GM23338 (cell line): ENCODE measurements around the gene COL4A2. TPM values are rescaled to one million over a fixed set of nuclear protein-coding genes. Genes with fewer than 3 reads are reported as not detected.
A peak's percentile ranks its signal among the peaks of the same experiment; 100 is the strongest.

Source experiments
- ATAC-seq: fragments of 200-7000 bp; cut with Tn5 transposase; 3 replicates; pipeline ENCODE4 v1.9.1; 2020
- DNase-seq: peaks from one replicate; pipeline ENCODE4 v3.0.0-alpha.2; 2015; ENCODE audit warnings: low spot score
- H2AFZ ChIP-seq: fragments of 200-600 bp; sonication (generic); 2 replicates; pipeline ENCODE4 v1.8.0; 2016; ENCODE audit warnings: antibody characterized with exemption, mild to moderate bottlenecking, moderate library complexity
- H3F3A ChIP-seq: fragments of 200-600 bp; sonication (generic); replicated peaks from 2 replicates; pipeline ENCODE4 v1.8.0; 2017; ENCODE audit warnings: antibody characterized with exemption, mixed run types, low read depth
- H3K27ac ChIP-seq: fragments of 200-600 bp; sonication (generic); 2 replicates; pipeline ENCODE4 v1.6.1; 2016; ENCODE audit warnings: low read depth
- H3K27me3 ChIP-seq: fragments of 200-600 bp; sonication (generic); 2 replicates; pipeline ENCODE4 v1.8.0; 2016; ENCODE audit warnings: mild to moderate bottlenecking, mixed run types, moderate library complexity; ENCODE audit not compliant: insufficient read depth
- H3K36me3 ChIP-seq: fragments of 200-600 bp; sonication (generic); 2 replicates; pipeline ENCODE4 v1.8.0; 2016; ENCODE audit warnings: mild to moderate bottlenecking; ENCODE audit not compliant: insufficient read depth
- H3K4me1 ChIP-seq: fragments of 200-600 bp; sonication (generic); 2 replicates; pipeline ENCODE4 v1.8.0; 2016; ENCODE audit warnings: mild to moderate bottlenecking, moderate library complexity; ENCODE audit not compliant: insufficient read depth
- H3K4me2 ChIP-seq: fragments of 200-600 bp; sonication (generic); 2 replicates; pipeline ENCODE4 v1.7.1; 2017; ENCODE audit warnings: mixed run types
- H3K4me3 ChIP-seq: fragments of 200-600 bp; sonication (generic); 2 replicates; pipeline ENCODE4 v1.6.1; 2016; ENCODE audit warnings: mixed run types
- H3K79me2 ChIP-seq: fragments of 200-600 bp; sonication (generic); replicated peaks from 2 replicates; pipeline ENCODE4 v1.8.0; 2017; ENCODE audit warnings: mild to moderate bottlenecking; ENCODE audit not compliant: insufficient read depth
- H3K9me2 ChIP-seq: fragments of 200-600 bp; sonication (generic); 2 replicates; pipeline ENCODE4 v1.8.0; 2017; ENCODE audit not compliant: insufficient read depth
- H4K20me1 ChIP-seq: fragments of 200-600 bp; sonication (generic); replicated peaks from 2 replicates; pipeline ENCODE4 v1.8.0; 2017; ENCODE audit warnings: mild to moderate bottlenecking; ENCODE audit not compliant: insufficient read depth
- H3K27ac Mint-ChIP-seq: 2 replicates; pipeline ENCODE4 v1.8.0; 2020; ENCODE audit warnings: inconsistent platforms, mild to moderate bottlenecking, moderate library complexity, mixed read lengths
- H3K27me3 Mint-ChIP-seq: 3 replicates; pipeline ENCODE4 v1.8.0; 2022; ENCODE audit warnings: low read depth, mild to moderate bottlenecking, moderate library complexity, mixed read lengths, inconsistent platforms; ENCODE audit not compliant: insufficient read depth, poor library complexity
- H3K36me3 Mint-ChIP-seq: 3 replicates; pipeline ENCODE4 v1.8.0; 2021; ENCODE audit warnings: low read depth, mild to moderate bottlenecking, inconsistent platforms, moderate library complexity, mixed read lengths
- H3K4me1 Mint-ChIP-seq: 3 replicates; pipeline ENCODE4 v1.8.0; 2020; ENCODE audit warnings: mild to moderate bottlenecking, inconsistent platforms, mixed read lengths
- H3K4me3 Mint-ChIP-seq: 3 replicates; pipeline ENCODE4 v1.8.0; 2021; ENCODE audit warnings: moderate library complexity, mild to moderate bottlenecking, inconsistent platforms, mixed read lengths
- H3K9me3 Mint-ChIP-seq: 3 replicates; pipeline ENCODE4 v1.8.0; 2020; ENCODE audit warnings: moderate library complexity, mild to moderate bottlenecking, inconsistent platforms, mixed read lengths
- CREB1 ChIP-seq: fragments of 250-450 bp; sonication (Bioruptor Pico); IDR thresholded peaks from 2 replicates; pipeline ENCODE4 v1.5.0; 2020; ENCODE audit warnings: low read depth, mild to moderate bottlenecking, moderate library complexity
- EZH2 ChIP-seq: fragments of 200-600 bp; sonication (generic); IDR thresholded peaks from one replicate; pipeline ENCODE4 v1.8.0; 2017; ENCODE audit warnings: antibody characterized with exemption, mild to moderate bottlenecking, low read depth; ENCODE audit not compliant: unreplicated experiment
- EZH2phosphoT487 ChIP-seq: fragments of 200-600 bp; sonication (generic); IDR thresholded peaks from one replicate; pipeline ENCODE4 v1.8.1; 2018; ENCODE audit warnings: antibody characterized with exemption; ENCODE audit not compliant: unreplicated experiment
- JUNB ChIP-seq: IDR thresholded peaks from one replicate; pipeline ENCODE4 v1.6.1; 2016; ENCODE audit warnings: antibody characterized with exemption; ENCODE audit not compliant: unreplicated experiment
- NANOG ChIP-seq: IDR thresholded peaks from 2 replicates; pipeline ENCODE4 v1.6.1; 2016; ENCODE audit warnings: antibody characterized with exemption, borderline replicate concordance
- POLR2AphosphoS5 ChIP-seq: IDR thresholded peaks from 2 replicates; pipeline ENCODE4 v1.6.1; 2016; ENCODE audit warnings: antibody characterized with exemption, low read depth
- STAT1 ChIP-seq: IDR thresholded peaks from one replicate; pipeline ENCODE4 v1.6.1; 2016; ENCODE audit warnings: antibody characterized with exemption; ENCODE audit not compliant: unreplicated experiment
- ZNF114 ChIP-seq: fragments of 250-450 bp; sonication (Bioruptor Pico); IDR thresholded peaks from 2 replicates; pipeline ENCODE4 v1.5.0; 2020; ENCODE audit warnings: mild to moderate bottlenecking, moderate library complexity
- ZNF331 ChIP-seq: fragments of 250-450 bp; sonication (Bioruptor Pico); IDR thresholded peaks from 2 replicates; pipeline ENCODE4 v1.5.0; 2020; ENCODE audit warnings: low read depth, mild to moderate bottlenecking, moderate library complexity
- polyA plus RNA-seq: library from polyadenylated mRNA; unstranded; fragments of >200 nt; fragmentation: Nextera tagmentation; extraction: Ambion mirVana; gene quantifications from 2 replicates; pipeline ENCODE4 v1.2.1, GENCODE V29; 2016
- total RNA-seq: library from RNA; depleted of rRNA; stranded (reverse); fragments of >200 nt; shearing (Covaris generic); gene quantifications from 2 replicates; pipeline ENCODE4 v1.2.3, GENCODE V29; 2014
- TF ChIP-seq, protein P1 (sequence below): fragments of 250-450 bp; sonication (Bioruptor Pico); IDR thresholded peaks from 2 replicates; pipeline ENCODE4 v1.5.0; 2020; ENCODE audit warnings: mild to moderate bottlenecking, moderate library complexity
- TF ChIP-seq, protein P2 (sequence below): IDR thresholded peaks from 2 replicates; pipeline ENCODE4 v1.6.1; 2016; ENCODE audit warnings: antibody characterized with exemption
- TF ChIP-seq, protein P3 (sequence below), 2 experiments: fragments of 200-600 bp in 1 of 2; sonication (generic) in 1 of 2; conservative IDR thresholded peaks; 2 replicates each; pipeline versions ENCODE4 v1.5.1 to v1.6.1; 2016 to 2017; ENCODE audit warnings: antibody characterized with exemption in 2 of 2, low read depth in 2 of 2, mild to moderate bottlenecking in 2 of 2, moderate library complexity in 1 of 2
- TF ChIP-seq, protein P4 (sequence below): IDR thresholded peaks from one replicate; pipeline ENCODE4 v1.6.1; 2018; ENCODE audit warnings: antibody characterized with exemption; ENCODE audit not compliant: unreplicated experiment

COL4A2 gene
- total and polyA plus RNA-seq, 2 experiments from 2014 or later, result 37.4 to 131 TPM

DNA sequence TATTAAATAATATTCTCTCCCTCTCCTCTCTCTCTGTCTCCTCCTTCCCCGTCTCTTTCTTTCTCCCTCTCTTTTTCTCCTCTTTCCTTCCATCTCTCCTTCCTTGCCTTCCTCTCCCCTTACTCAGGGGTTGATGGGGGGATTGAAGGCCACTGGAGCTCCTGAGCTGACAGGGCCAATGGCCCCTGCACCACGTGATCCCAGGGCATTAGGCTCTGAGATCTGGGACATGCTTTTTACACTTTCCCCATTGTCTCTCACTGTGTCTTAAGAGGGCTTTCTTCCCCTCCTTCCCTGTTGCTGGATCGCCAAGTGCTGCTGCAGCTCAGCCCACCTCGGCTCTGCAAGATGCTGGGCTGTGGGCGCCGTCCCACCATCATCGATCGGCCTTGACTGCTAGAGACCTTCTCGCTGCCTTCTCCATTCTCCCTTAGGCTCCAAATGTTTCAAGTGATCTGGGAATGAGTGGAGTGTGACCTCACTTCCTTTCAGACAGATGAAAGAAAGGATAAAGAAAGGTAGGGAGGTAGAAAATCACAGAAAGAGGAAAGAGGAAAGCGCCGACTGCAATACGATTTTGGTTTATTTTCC is 42.3 kb upstream of the COL4A2 start:
- no peak overlapping the region for H3K4me3 ChIP-seq
- no peaks in the 10 kb centered on the region for H3F3A ChIP-seq
- peak overlapping the region; percentile 43; the same call in 1 of the 2 replicates for H2AFZ ChIP-seq
- Mint-ChIP-seq H3K27ac (0 out of 2 replicates have a peak overlapping the region, but pooled peaks have one; percentile 8), H3K27me3 (peaks cover 10% of the 10 kb centered on the region), H3K4me1 (peaks cover 71% of the 10 kb centered on the region), H3K36me3 (no peaks in the 10 kb centered on the region), H3K4me3 (no peak overlapping the region), H3K9me3 (no peaks in the 10 kb centered on the region)
- no peaks in the 10 kb centered on the region for H3K9me2 ChIP-seq
- H3K79me2 ChIP-seq, result peaks cover 43% of the 10 kb centered on the region
- no peaks in the 10 kb centered on the region for H4K20me1 ChIP-seq
- DNase-seq (no peak), ATAC-seq (no peak; the same call in 2 of the 3 replicates)
- peaks cover 46% of the 10 kb centered on the region for H3K4me1 ChIP-seq
- TF ChIP-seq NANOG, result no peak
- no peak for TF ChIP-seq ZNF114 (CRISPR knock-in tag)
- TF ChIP-seq, protein P1, sequence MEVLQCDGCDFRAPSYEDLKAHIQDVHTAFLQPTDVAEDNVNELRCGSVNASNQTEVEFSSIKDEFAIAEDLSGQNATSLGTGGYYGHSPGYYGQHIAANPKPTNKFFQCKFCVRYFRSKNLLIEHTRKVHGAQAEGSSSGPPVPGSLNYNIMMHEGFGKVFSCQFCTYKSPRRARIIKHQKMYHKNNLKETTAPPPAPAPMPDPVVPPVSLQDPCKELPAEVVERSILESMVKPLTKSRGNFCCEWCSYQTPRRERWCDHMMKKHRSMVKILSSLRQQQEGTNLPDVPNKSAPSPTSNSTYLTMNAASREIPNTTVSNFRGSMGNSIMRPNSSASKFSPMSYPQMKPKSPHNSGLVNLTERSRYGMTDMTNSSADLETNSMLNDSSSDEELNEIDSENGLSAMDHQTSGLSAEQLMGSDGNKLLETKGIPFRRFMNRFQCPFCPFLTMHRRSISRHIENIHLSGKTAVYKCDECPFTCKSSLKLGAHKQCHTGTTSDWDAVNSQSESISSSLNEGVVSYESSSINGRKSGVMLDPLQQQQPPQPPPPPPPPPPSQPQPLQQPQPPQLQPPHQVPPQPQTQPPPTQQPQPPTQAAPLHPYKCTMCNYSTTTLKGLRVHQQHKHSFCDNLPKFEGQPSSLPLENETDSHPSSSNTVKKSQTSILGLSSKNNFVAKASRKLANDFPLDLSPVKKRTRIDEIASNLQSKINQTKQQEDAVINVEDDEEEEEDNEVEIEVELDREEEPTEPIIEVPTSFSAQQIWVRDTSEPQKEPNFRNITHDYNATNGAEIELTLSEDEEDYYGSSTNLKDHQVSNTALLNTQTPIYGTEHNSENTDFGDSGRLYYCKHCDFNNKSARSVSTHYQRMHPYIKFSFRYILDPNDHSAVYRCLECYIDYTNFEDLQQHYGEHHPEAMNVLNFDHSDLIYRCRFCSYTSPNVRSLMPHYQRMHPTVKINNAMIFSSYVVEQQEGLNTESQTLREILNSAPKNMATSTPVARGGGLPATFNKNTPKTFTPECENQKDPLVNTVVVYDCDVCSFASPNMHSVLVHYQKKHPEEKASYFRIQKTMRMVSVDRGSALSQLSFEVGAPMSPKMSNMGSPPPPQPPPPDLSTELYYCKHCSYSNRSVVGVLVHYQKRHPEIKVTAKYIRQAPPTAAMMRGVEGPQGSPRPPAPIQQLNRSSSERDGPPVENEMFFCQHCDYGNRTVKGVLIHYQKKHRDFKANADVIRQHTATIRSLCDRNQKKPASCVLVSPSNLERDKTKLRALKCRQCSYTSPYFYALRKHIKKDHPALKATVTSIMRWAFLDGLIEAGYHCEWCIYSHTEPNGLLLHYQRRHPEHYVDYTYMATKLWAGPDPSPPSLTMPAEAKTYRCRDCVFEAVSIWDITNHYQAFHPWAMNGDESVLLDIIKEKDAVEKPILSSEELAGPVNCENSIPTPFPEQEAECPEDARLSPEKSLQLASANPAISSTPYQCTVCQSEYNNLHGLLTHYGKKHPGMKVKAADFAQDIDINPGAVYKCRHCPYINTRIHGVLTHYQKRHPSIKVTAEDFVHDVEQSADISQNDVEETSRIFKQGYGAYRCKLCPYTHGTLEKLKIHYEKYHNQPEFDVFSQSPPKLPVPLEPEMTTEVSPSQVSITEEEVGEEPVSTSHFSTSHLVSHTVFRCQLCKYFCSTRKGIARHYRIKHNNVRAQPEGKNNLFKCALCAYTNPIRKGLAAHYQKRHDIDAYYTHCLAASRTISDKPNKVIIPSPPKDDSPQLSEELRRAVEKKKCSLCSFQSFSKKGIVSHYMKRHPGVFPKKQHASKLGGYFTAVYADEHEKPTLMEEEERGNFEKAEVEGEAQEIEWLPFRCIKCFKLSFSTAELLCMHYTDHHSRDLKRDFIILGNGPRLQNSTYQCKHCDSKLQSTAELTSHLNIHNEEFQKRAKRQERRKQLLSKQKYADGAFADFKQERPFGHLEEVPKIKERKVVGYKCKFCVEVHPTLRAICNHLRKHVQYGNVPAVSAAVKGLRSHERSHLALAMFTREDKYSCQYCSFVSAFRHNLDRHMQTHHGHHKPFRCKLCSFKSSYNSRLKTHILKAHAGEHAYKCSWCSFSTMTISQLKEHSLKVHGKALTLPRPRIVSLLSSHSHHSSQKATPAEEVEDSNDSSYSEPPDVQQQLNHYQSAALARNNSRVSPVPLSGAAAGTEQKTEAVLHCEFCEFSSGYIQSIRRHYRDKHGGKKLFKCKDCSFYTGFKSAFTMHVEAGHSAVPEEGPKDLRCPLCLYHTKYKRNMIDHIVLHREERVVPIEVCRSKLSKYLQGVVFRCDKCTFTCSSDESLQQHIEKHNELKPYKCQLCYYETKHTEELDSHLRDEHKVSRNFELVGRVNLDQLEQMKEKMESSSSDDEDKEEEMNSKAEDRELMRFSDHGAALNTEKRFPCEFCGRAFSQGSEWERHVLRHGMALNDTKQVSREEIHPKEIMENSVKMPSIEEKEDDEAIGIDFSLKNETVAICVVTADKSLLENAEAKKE (CRISPR knock-in tag), result no peak
- TF ChIP-seq ZNF331, result no peak
- no peak for TF ChIP-seq CREB1
- TF ChIP-seq EZH2, result no peak
- no peak for TF ChIP-seq JUNB
- TF ChIP-seq, protein P2, sequence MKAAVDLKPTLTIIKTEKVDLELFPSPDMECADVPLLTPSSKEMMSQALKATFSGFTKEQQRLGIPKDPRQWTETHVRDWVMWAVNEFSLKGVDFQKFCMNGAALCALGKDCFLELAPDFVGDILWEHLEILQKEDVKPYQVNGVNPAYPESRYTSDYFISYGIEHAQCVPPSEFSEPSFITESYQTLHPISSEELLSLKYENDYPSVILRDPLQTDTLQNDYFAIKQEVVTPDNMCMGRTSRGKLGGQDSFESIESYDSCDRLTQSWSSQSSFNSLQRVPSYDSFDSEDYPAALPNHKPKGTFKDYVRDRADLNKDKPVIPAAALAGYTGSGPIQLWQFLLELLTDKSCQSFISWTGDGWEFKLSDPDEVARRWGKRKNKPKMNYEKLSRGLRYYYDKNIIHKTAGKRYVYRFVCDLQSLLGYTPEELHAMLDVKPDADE, result no peak
- TF ChIP-seq, protein P3, sequence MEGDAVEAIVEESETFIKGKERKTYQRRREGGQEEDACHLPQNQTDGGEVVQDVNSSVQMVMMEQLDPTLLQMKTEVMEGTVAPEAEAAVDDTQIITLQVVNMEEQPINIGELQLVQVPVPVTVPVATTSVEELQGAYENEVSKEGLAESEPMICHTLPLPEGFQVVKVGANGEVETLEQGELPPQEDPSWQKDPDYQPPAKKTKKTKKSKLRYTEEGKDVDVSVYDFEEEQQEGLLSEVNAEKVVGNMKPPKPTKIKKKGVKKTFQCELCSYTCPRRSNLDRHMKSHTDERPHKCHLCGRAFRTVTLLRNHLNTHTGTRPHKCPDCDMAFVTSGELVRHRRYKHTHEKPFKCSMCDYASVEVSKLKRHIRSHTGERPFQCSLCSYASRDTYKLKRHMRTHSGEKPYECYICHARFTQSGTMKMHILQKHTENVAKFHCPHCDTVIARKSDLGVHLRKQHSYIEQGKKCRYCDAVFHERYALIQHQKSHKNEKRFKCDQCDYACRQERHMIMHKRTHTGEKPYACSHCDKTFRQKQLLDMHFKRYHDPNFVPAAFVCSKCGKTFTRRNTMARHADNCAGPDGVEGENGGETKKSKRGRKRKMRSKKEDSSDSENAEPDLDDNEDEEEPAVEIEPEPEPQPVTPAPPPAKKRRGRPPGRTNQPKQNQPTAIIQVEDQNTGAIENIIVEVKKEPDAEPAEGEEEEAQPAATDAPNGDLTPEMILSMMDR (conservative IDR thresholded peaks at IDR 0.05; ENCODE audit: low read depth in 2 of 2), result no peak
- no peak for TF ChIP-seq POLR2AphosphoS5
- TF ChIP-seq EZH2phosphoT487, result no peak
- TF ChIP-seq, protein P4, sequence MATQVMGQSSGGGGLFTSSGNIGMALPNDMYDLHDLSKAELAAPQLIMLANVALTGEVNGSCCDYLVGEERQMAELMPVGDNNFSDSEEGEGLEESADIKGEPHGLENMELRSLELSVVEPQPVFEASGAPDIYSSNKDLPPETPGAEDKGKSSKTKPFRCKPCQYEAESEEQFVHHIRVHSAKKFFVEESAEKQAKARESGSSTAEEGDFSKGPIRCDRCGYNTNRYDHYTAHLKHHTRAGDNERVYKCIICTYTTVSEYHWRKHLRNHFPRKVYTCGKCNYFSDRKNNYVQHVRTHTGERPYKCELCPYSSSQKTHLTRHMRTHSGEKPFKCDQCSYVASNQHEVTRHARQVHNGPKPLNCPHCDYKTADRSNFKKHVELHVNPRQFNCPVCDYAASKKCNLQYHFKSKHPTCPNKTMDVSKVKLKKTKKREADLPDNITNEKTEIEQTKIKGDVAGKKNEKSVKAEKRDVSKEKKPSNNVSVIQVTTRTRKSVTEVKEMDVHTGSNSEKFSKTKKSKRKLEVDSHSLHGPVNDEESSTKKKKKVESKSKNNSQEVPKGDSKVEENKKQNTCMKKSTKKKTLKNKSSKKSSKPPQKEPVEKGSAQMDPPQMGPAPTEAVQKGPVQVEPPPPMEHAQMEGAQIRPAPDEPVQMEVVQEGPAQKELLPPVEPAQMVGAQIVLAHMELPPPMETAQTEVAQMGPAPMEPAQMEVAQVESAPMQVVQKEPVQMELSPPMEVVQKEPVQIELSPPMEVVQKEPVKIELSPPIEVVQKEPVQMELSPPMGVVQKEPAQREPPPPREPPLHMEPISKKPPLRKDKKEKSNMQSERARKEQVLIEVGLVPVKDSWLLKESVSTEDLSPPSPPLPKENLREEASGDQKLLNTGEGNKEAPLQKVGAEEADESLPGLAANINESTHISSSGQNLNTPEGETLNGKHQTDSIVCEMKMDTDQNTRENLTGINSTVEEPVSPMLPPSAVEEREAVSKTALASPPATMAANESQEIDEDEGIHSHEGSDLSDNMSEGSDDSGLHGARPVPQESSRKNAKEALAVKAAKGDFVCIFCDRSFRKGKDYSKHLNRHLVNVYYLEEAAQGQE, result no peak
- TF ChIP-seq STAT1, result no peak
- H3K36me3 ChIP-seq, result no peaks in the 10 kb centered on the region
- 0 out of 2 replicates have a peak overlapping the region, but pooled peaks have one; percentile 66 for H3K27ac ChIP-seq
- H3K4me2 ChIP-seq, result peak overlapping the region; percentile 48; the same call in 1 of the 2 replicates
- no peaks in the 10 kb centered on the region for H3K27me3 ChIP-seq
